K562 (cell line): Measurements from ENCODE around the gene LGALS7. TPM values are rescaled to one million over a fixed set of nuclear protein-coding genes. Genes with fewer than 3 reads are reported as not detected.
"Not testable (repeated sequence)": the region's sequence is repeated elsewhere in the genome, so short reads cannot be mapped to it uniquely, and the experiment has no call there.

Experiments used
- ATAC-seq: fragments of 200-7000 bp; cut with Tn5 transposase; 3 replicates; pipeline ENCODE4 v1.9.1; 2020; ENCODE audit warnings: moderate library complexity
- BruUV-seq: library from RNA; stranded (reverse); fragments of 400-500 nt; replicated peaks from 2 replicates; lab custom pipeline; 2021; lab: Mats Ljungman, UMichigan
- CTCF ChIA-PET: fragments of 300-600 bp; formaldehyde crosslinking; extraction: SDS; loops from one replicate; lab custom pipeline; 2021; ENCODE audit warnings: low intra/inter-chr PET ratio; lab: Yijun Ruan, JAX
- POLR2A ChIA-PET: fragments of 300-600, 350-650 bp; sonication (Branson Sonifier 250); formaldehyde crosslinking; extraction: SDS; loops from one replicate; lab custom pipeline; 2021; ENCODE audit warnings: antibody characterized with exemption, inconsistent platforms; lab: Yijun Ruan, JAX
- DNase-seq, 4 experiments: peaks; one replicate each; pipeline versions ENCODE4 v3.0.0 to v3.0.0-alpha.2; 2011 to 2018; ENCODE audit warnings: low spot score in 3 of 4, mixed read lengths in 3 of 4; ENCODE audit errors: extremely low read depth in 1 of 4
- FAIRE-seq: peaks from 2 replicates; lab custom pipeline; 2011; peaks lifted over from hg19 to GRCh38; lab: Jason Lieb, UNC
- H2AFZ ChIP-seq: 2 replicates; pipeline ENCODE4 v1.6.0; 2011; ENCODE audit warnings: low read depth, low read length, control low read depth, inconsistent platforms
- H3K27ac ChIP-seq: fragments of 200-600 bp; 3 replicates; pipeline ENCODE4 v1.8.0; 2011; ENCODE audit warnings: low read depth, mild to moderate bottlenecking, control low read depth, inconsistent platforms, low read length, moderate library complexity, mixed read lengths; ENCODE audit errors: extremely low read depth
- H3K27me3 ChIP-seq, 2 experiments: fragments of 300-600 bp in 1 of 2; 2 replicates in 1 of 2; 3 replicates in 1 of 2; pipeline versions ENCODE4 v1.6.0 to v1.8.0; 2011; ENCODE audit warnings: inconsistent platforms in 2 of 2, low read length in 2 of 2, mild to moderate bottlenecking in 1 of 2, mixed read lengths in 1 of 2, moderate library complexity in 1 of 2; ENCODE audit not compliant: control insufficient read depth in 2 of 2, insufficient read depth in 2 of 2
- H3K36me3 ChIP-seq: fragments of 300-600 bp; 3 replicates; pipeline ENCODE4 v1.8.0; 2011; ENCODE audit warnings: mild to moderate bottlenecking, low read length, inconsistent platforms; ENCODE audit not compliant: control insufficient read depth, insufficient read depth
- H3K4me1 ChIP-seq, 2 experiments: fragments of 200-600 bp in 1 of 2; replicated peaks in 1 of 2; 2 replicates in 1 of 2; 3 replicates in 1 of 2; pipeline versions ENCODE4 v1.5.1 to v1.8.0; 2011; ENCODE audit warnings: inconsistent platforms in 2 of 2, low read length in 2 of 2, mild to moderate bottlenecking in 1 of 2, mixed read lengths in 1 of 2, moderate library complexity in 1 of 2; ENCODE audit not compliant: control insufficient read depth in 2 of 2, insufficient read depth in 2 of 2
- H3K4me2 ChIP-seq: 2 replicates; pipeline ENCODE4 v1.6.1; 2011; ENCODE audit warnings: low read length, control low read depth, inconsistent platforms, mixed read lengths; ENCODE audit not compliant: insufficient read depth
- H3K4me3 ChIP-seq: fragments of 200-600 bp; sonication (generic), shearing (Covaris generic); 2 replicates; pipeline ENCODE4 v1.5.1; 2016; ENCODE audit warnings: control low read depth, inconsistent platforms
- H3K79me2 ChIP-seq: fragments of 200-600 bp; 3 replicates; pipeline ENCODE4 v1.8.0; 2011; ENCODE audit warnings: low read length, inconsistent platforms; ENCODE audit not compliant: control insufficient read depth, insufficient read depth
- H3K9ac ChIP-seq, 2 experiments: 2 replicates each; pipeline versions ENCODE4 v1.6.0 to v1.6.1; 2011; ENCODE audit warnings: low read depth in 2 of 2, low read length in 2 of 2, control low read depth in 1 of 2, inconsistent platforms in 1 of 2, mild to moderate bottlenecking in 1 of 2, mixed read lengths in 1 of 2; ENCODE audit not compliant: insufficient read depth in 1 of 2
- H3K9me1 ChIP-seq: one replicate; pipeline ENCODE4 v1.6.0; 2011; ENCODE audit warnings: inconsistent platforms, mild to moderate bottlenecking, low read length, moderate library complexity; ENCODE audit not compliant: control insufficient read depth, insufficient read depth
- H3K9me3 ChIP-seq: replicated peaks from 2 replicates; pipeline ENCODE4 v1.5.1; 2011; ENCODE audit warnings: low read depth, low read length, inconsistent platforms; ENCODE audit not compliant: control insufficient read depth, insufficient read depth
- H4K20me1 ChIP-seq: replicated peaks from 2 replicates; pipeline ENCODE4 v1.6.1; 2011; ENCODE audit warnings: low read length, inconsistent platforms, mixed read lengths; ENCODE audit not compliant: control insufficient read depth, insufficient read depth
- RBM25 ChIP-seq: fragments of 200-400 bp; formaldehyde crosslinking; IDR thresholded peaks from 2 replicates; pipeline ENCODE4 v1.6.1; 2018; ENCODE audit warnings: low read length, low read depth, moderate library complexity; ENCODE audit not compliant: severe bottlenecking
- ZNF121 ChIP-seq: sonication (generic); formaldehyde crosslinking; conservative IDR thresholded peaks from 2 replicates; pipeline ENCODE4 v1.8.0; 2022; ENCODE audit warnings: missing genetic modification reagents
- ZNF274 ChIP-seq: IDR thresholded peaks from 2 replicates; pipeline ENCODE4 v1.6.1; 2011; ENCODE audit warnings: low read depth, mild to moderate bottlenecking, low read length, moderate library complexity, borderline replicate concordance
- WGBS: fragments of 100-300 bp; shearing (Covaris generic); methylation state at CpG from one replicate; pipeline ENCODE4 v1.1.6; 2016; ENCODE audit warnings: low coverage, mixed read lengths; ENCODE audit not compliant: insufficient coverage; ENCODE audit errors: missing lambda C conversion rate; 5-methylcytosine and 5-hydroxymethylcytosine counted together
- in situ Hi-C: fragments of 300-500 bp; cut with MboI; formaldehyde crosslinking; loops from 4 replicates; pipeline ENCODE4 v1.15.0; 2018; ENCODE audit warnings: inconsistent platforms, mixed read lengths
- intact Hi-C: fragments of 100-400 bp; cut with micrococcal nuclease; formaldehyde crosslinking; loops from 2 replicates; pipeline ENCODE4 v1.14.2; 2022
- polyA plus RNA-seq, 8 experiments: library from polyadenylated mRNA; depleted of rRNA in 4 of 8; stranded (reverse) in 5 of 8; unstranded in 3 of 8; fragments of >200 nt; fragmentation: Nextera tagmentation in 2 of 8; fragmentation: Illumina TruSeq in 1 of 8; extraction: Ambion mirVana in 2 of 8; extraction: Trizol in 1 of 8; gene quantifications; 2 replicates each; pipeline versions ENCODE4 v1.2.1 to v1.2.3, GENCODE V29; 2011 to 2014; ENCODE audit warnings: inconsistent platforms in 1 of 8, missing spikeins in 1 of 8
- total RNA-seq, 7 experiments: library from RNA; depleted of rRNA in 6 of 7; stranded (reverse); fragments of >200 nt in 6 of 7; fragmentation: Illumina TruSeq in 2 of 7; extraction: Trizol in 2 of 7; gene quantifications; 2 replicates each; pipeline versions ENCODE4 v1.2.1 to v1.2.3, GENCODE V29; 2011 to 2021; ENCODE audit warnings: low replicate concordance in 1 of 7
- TF ChIP-seq, protein P1 (sequence below): fragments of 250-450 bp; sonication (Bioruptor Pico); IDR thresholded peaks from 2 replicates; pipeline ENCODE4 v1.4.0; 2020; ENCODE audit warnings: mild to moderate bottlenecking

The LGALS7 gene
- total and polyA plus RNA-seq, 9 of the 15 experiments (the other 6 are each of a cell fraction or from before 2014, with no cell fraction given): not detected

DNA sequence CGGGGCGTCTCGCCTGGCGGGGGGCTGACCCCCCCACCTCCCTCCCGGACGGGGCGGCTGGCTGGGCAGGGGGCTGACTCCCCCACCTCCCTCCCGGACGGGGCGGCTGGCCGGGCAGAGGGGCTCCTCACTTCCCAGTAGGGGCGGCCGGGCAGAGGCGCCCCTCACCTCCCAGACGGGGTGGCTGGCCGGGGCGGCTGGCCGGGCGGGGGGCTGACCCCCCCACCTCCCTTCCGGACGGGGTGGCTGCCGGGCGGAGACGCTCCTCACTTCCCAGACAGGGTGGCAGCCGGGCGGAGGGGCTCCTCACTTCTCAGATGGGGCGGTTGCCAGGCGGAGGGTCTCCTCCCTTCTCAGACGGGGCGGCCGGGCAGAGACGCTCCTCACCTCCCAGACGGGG lies 24.5 kb upstream of the LGALS7 start:
- H3K36me3 ChIP-seq, H4K20me1 ChIP-seq, H3K4me1 ChIP-seq, POLR2A ChIA-PET, H3K9me1 ChIP-seq, H3K4me3 ChIP-seq, H3K4me2 ChIP-seq, in situ Hi-C loops, H2AFZ ChIP-seq, intact Hi-C loops, FAIRE-seq, H3K79me2 ChIP-seq, ATAC-seq, BruUV-seq, H3K27ac ChIP-seq, H3K27me3 ChIP-seq, DNase-seq, H3K9me3 ChIP-seq, H3K9ac ChIP-seq, CTCF ChIA-PET: not testable (repeated sequence)
- 53% methylated on average over 6 of the region's 33 CpGs for WGBS

DNA sequence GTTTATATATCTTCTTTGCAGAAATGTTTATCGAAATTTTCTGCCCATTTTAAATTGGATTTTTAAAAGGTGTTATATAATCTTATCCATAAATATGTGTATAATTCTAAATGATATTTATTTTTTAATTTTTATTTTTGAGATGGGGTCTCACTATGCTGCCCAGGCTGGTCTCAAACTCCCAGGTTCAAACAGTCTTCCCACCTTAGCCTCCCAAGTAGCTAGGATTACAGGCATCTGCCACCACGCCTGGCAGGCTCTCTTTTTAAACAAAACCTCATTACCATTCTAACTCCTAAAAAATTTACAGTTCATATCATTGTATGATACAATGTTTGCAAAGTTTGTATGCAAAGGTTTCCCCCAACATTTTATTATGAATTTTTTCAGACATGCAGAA lies 22.8 kb upstream of the LGALS7 start:
- Histone ChIP-seq H3K9me3 (no peaks in the 10 kb centered on the region), H3K27me3 (no peaks in the 10 kb centered on the region), H3K27ac (no peak overlapping the region), H4K20me1 (no peaks in the 10 kb centered on the region), H3K36me3 (no peaks in the 10 kb centered on the region), H2AFZ (no peak overlapping the region), H3K9ac (no peak overlapping the region), H3K4me1 (peaks cover 0 to 8% of the 10 kb centered on the region in 2 experiments; a peak in 2 of 5 replicates), H3K9me1 (no peaks in the 10 kb centered on the region), H3K79me2 (no peaks in the 10 kb centered on the region), H3K4me2 (no peak overlapping the region), H3K4me3 (no peak overlapping the region)
- in situ Hi-C loops: no loop called here
- ChIA-PET CTCF (no interaction called here), POLR2A (no interaction called here)
- no peak for DNase-seq
- intact Hi-C loops: no loop called here
- BruUV-seq: no TSS peak
- ATAC-seq: no peak
- TF ChIP-seq RBM25 (peak; percentile 21), ZNF274 (no peak), ZNF121 (CRISPR knock-in tag) (peak; percentile 77)
- TF ChIP-seq, protein P1, sequence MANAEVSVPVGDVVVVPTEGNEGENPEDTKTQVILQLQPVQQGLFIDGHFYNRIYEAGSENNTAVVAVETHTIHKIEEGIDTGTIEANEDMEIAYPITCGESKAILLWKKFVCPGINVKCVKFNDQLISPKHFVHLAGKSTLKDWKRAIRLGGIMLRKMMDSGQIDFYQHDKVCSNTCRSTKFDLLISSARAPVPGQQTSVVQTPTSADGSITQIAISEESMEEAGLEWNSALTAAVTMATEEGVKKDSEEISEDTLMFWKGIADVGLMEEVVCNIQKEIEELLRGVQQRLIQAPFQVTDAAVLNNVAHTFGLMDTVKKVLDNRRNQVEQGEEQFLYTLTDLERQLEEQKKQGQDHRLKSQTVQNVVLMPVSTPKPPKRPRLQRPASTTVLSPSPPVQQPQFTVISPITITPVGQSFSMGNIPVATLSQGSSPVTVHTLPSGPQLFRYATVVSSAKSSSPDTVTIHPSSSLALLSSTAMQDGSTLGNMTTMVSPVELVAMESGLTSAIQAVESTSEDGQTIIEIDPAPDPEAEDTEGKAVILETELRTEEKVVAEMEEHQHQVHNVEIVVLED (CRISPR knock-in tag): no peak
- 23% methylated on average over 2 of the region's 2 CpGs for WGBS
- FAIRE-seq: no peak
